Measurements from ENCODE around the gene EHMT2.
"Not testable (repeated sequence)": the region's sequence is repeated elsewhere in the genome, so short reads cannot be mapped to it uniquely, and the experiment has no call there.

Gene EHMT2

GRCh38 chr6:31911826-31912585, 14.5 kb upstream of the EHMT2 start:
- no peak for DNase-seq

DNA sequence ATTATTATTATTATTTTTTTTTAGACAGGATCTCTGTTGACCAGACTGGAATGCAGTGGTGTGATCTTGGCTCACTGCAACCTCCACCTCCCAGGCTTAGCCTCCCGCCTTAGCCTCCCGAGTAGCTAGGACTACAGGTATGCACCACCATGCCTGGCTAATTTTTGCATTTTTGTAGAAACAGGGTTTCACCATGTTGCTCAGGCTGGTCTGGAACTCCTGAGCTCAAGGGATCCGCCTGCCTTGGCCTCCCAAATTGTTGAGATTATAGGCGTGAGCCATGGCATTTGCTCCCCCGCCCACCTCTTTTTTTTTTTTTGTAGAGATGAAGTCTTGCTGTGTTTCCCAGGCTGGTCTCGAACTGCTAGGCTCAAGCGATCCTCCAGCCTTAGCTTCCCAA, 11.8 kb upstream of the EHMT2 start:
- DNase-seq = not testable (repeated sequence)

GRCh38 chr6:31908791-31909190, 11.3 kb upstream of the EHMT2 start:
- DNase-seq = no peak

GRCh38 chr6:31908255-31908654, 10.8 kb upstream of the EHMT2 start:
- not testable (repeated sequence) for DNase-seq

- no peak for DNase-seq
Measured at GRCh38 chr6:31907158-31907813, 9.8 kb upstream of the EHMT2 start.

DNA sequence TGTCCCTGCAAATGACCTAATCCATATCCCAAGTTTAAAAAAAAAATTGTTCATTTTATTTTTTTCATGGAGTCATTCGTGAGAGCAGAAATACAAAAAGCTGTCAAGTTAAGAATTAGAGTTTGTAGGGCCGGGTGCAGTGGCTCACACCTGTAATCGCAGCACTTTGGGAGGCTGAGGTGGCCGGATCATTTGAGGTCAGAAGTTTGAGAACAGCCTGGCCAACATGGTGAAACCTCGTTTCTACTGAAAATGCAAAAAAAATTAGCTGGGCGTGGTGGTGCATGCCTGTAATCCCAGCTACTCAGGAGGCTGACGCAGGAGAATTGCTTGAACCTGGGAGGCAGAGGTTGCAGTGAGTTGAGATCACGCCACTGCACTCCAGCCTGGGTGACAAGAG, 9.2 kb upstream of the EHMT2 start:
- DNase-seq = not testable (repeated sequence)

GRCh38 chr6:31906122-31906521, 8.6 kb upstream of the EHMT2 start:
- no peak for DNase-seq

- no peak for DNase-seq
Measured at GRCh38 chr6:31905041-31905440, 7.5 kb upstream of the EHMT2 start.

DNA sequence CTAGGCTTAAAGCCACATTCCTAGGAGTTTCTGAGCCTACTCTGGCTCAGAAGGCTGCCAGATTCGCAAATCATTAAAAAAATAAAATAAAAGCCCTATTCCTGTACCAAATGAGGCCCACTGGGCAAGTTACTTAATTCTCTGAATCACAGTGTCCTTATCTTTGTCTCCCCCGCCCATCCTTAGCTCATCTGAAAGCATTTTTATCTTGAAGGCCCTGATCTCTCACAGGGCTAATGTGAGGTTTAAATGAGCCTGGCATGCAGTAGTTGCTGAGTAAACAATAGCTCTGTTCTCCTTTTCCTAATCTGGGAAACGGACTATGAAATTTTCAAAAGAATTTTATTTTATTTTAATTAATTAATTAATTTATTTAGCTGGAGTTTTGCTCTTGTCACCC, 6.5 kb upstream of the EHMT2 start:
- DNase-seq = no peak

DNA sequence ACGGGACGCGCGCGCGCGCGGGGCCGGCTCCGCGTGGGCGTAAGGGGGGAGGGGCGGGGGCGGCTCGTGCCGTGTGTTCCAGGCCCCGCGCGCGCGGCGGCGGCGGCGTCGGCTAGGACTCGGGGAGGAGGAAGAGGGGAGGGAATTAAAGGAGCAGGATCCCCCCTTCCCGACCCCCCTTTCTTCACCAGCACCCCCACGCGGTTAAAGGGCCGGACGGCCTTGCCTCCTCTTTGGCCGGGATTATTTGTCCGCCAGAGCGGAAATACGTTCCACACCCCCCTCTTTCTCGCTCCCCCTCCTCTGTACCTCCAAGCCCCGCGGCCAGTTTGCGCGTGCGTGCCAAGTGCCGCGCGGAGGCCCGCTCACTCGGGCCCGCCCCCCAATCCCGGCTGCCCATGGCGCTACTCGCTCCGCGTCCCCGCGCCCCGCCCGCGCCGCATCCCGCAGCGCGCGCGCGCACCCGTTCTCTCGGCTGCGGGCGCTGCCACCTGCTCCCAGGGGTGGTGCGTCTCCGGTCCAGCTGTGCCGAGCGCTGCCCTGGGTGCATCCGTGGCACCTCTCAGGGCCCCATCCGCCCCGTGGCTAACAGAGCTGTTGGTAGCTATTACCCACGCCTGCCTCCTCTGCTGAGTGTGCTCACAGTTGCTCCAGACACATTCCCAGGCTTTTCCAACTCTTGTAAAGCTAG, 4.6 kb upstream of the EHMT2 start, which contains the start of gene ZBTB12:
TSS of gene ZBTB12 (minus strand) at position 134 of the 691 bp plus-strand sequence. CDS start 781 bp downstream, outside the sequence.
- DNase-seq = peak; percentile 76 to 79

DNA sequence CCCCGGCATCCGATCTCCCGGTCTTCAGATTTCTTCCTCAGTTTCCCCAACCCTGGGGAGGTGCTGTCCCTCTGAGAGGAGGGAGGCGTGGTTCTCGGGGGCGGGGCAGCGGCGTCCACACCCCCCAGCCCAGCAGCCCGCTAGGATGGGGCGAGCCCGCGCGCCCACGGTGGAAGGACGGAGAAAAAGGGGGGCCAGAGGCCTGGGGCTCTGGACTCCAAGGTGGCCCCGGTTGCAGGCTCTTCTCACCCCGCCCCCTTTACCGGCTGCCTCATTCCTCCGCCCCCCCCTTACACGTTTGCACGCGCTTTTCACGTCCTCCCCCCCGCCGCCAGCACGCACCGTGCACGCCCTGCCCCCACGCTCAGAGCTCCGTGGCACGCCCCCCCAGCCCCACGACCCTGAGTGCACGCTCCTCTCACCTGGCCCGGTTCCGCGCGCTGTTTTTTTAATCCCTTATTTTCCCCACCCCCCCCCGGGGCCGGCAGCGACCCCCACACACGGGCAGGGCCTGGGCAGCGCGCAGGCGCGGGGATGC, 4.0 kb upstream of the EHMT2 start:
- peak; percentile 51 to 55 for DNase-seq

GRCh38 chr6:31900917-31901414, 3.5 kb upstream of the EHMT2 start:
- no peak for DNase-seq

GRCh38 chr6:31899882-31900722, 2.6 kb upstream of the EHMT2 start:
- no peak for DNase-seq

DNA sequence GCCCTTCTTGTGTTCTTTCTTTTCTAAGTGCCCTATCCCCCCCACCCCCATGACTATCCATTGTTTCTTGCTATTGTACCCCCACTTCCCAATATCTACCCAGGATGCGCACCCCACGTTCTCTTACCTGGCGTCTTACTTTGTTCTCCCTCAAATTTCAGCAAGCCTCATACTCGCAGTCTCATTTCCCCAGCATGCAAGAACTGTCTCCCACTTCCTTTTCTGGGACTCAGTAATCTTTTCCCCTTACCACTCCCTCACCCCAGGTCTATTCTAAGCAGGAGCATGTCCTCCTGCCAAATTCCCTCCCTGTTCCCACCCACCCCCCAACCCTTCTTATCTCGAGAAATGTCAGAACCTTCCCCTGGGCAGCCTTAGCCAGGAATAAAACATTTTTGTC, 1.7 kb upstream of the EHMT2 start:
- no peak for DNase-seq

DNA sequence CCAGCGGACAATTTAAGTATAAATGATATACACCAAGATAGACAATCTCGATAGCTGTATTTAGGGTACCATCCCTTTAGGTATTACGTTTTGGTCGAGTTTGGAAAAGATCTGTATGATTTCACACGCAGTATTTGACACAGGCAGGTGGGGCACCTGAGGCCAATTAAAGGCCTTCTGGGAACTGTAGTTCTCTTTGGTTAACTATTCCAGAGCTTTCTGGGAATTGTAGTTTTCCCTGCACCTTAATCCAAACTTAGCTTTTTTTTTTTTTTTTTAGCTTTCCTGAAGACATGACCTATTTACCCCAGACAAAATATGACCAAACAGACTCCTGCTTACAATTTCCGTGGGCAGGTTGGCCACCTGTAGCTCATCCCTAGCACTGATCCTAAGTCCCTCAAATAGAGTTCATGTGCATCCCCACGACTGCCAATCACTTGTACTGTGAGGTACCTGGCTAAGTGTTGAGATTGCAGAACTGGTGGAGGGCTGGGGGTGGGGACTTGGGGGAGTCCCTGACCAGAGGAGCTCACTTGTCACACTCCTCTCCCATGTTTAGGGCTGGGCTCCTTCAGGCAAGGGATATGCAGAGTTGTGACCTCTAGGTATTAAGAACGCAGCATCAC, 999 bp upstream of the EHMT2 start:
- DNase-seq = peak in 1 of 2 donors; percentile 4

- DNase-seq = no peak
Measured at GRCh38 chr6:31896856-31897611, 464 bp downstream of the EHMT2 start.

DNA sequence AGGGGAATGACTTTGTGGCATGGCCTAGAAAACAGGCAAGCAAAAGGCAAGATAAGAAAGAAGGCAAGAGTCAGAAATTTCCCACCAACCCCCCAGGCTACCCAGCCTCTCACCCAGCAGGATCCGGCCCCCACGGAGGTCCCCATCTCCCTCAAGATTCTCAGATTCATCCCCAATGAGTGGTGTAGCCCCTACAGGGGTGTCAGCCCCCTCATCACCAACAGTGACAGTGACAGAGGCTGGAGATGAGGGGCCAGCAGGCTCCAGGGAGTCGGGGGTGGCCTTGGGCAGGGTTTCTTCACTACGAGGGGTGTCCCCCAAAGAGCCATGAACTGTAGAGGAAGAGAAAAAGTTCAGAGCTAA, 1.0 kb downstream of the EHMT2 start:
- DNase-seq = no peak

- DNase-seq = no peak
Measured at GRCh38 chr6:31892821-31893220, 4.7 kb downstream of the EHMT2 start.

- DNase-seq = no peak
Measured at GRCh38 chr6:31889331-31889972, 8.0 kb downstream of the EHMT2 start.

All from stimulated activated CD4-positive, alpha-beta T cell treated with anti-CD3 and anti-CD28 coated beads, Interleukin-2, amount 100 ng/mL, for 48 hours (primary cell).